Stimulated activated CD4-positive, alpha-beta T cell treated with anti-CD3 and anti-CD28 coated beads, Interleukin-4, amount 100 ng/mL, for 48 hours (primary cell): ENCODE measurements around the gene DRICH1.
"Not testable (repeated sequence)": the region's sequence is repeated elsewhere in the genome, so short reads cannot be mapped to it uniquely, and the experiment has no call there.

Source experiments
- DNase-seq, 2 donors: peaks; one replicate each; pipeline ENCODE4 v3.0.0-alpha.2; 2020; ENCODE audit warnings: low read depth in 2 of 2

The DRICH1 gene

GRCh38 chr22:23649071-23649501 lies 17.0 kb upstream of the DRICH1 start:
- DNase-seq, result no peak

GRCh38 chr22:23646526-23646925 lies 14.4 kb upstream of the DRICH1 start:
- not testable (repeated sequence) for DNase-seq

- not testable (repeated sequence) for DNase-seq
These were observed 8.1 kb upstream of the DRICH1 start for GRCh38 chr22:23640206-23640605.

- DNase-seq, result no peak
These were observed 7.5 kb upstream of the DRICH1 start for GRCh38 chr22:23639661-23640060.

- DNase-seq, result no peak
These were observed 6.5 kb upstream of the DRICH1 start for GRCh38 chr22:23638611-23639010.

GRCh38 chr22:23635291-23635690 lies 3.2 kb upstream of the DRICH1 start:
- not testable (repeated sequence) for DNase-seq

GRCh38 chr22:23628056-23628743 lies 3.9 kb downstream of the DRICH1 start:
- DNase-seq, result not testable (repeated sequence)

GRCh38 chr22:23627401-23628055 lies 4.6 kb downstream of the DRICH1 start:
- DNase-seq, result peak; percentile 26 to 40

GRCh38 chr22:23626286-23626975 lies 5.7 kb downstream of the DRICH1 start:
- no peak for DNase-seq

GRCh38 chr22:23622634-23623033 lies 9.5 kb downstream of the DRICH1 start:
- DNase-seq, result no peak

GRCh38 chr22:23621916-23622315 lies 10.2 kb downstream of the DRICH1 start:
- not testable (repeated sequence) for DNase-seq

- DNase-seq, result no peak
These were observed 10.9 kb downstream of the DRICH1 start for GRCh38 chr22:23621082-23621780.

- DNase-seq, result no peak
These were observed 18.7 kb downstream of the DRICH1 start for GRCh38 chr22:23613193-23613972.

- DNase-seq, result no peak
These were observed 21.9 kb downstream of the DRICH1 start for GRCh38 chr22:23609983-23610781.

GRCh38 chr22:23608583-23608982 lies 23.5 kb downstream of the DRICH1 start:
- no peak for DNase-seq

GRCh38 chr22:23606204-23607131 lies 25.7 kb downstream of the DRICH1 start:
- DNase-seq, result no peak

- no peak for DNase-seq
These were observed 27.0 kb downstream of the DRICH1 start for GRCh38 chr22:23604939-23605712.

GRCh38 chr22:23603266-23603665 lies 28.9 kb downstream of the DRICH1 start:
- DNase-seq, result no peak
